IMR-90 (cell line): ENCODE results near the gene ZNF593OS. TPM values are rescaled to one million over a fixed set of nuclear protein-coding genes. Genes with fewer than 3 reads are reported as not detected.

Experiments used
- ATAC-seq: fragments of 200-7000 bp; cut with Tn5 transposase; 2 replicates; pipeline ENCODE4 v1.9.1; 2020; ENCODE audit warnings: low read depth, mild to moderate bottlenecking, moderate library complexity
- BruUV-seq: library from RNA; stranded (reverse); fragments of 400-500 nt; replicated peaks from 2 replicates; lab custom pipeline; 2021; lab: Mats Ljungman, UMichigan
- CTCF ChIA-PET: fragments of 300-600 bp; formaldehyde crosslinking; extraction: SDS; loops from one replicate; lab custom pipeline; 2021; ENCODE audit warnings: antibody characterized with exemption; lab: Yijun Ruan, JAX
- POLR2A ChIA-PET: fragments of 300-600 bp; sonication (Branson Sonifier 250); formaldehyde crosslinking; loops from one replicate; lab custom pipeline; 2022; ENCODE audit warnings: antibody characterized with exemption; ENCODE audit not compliant: unreplicated experiment; lab: Charles Lee
- DNase-seq: peaks from one replicate; pipeline ENCODE4 v3.0.0; 2013
- H2AFZ ChIP-seq: replicated peaks from 2 replicates; pipeline ENCODE3; 2013; ENCODE audit warnings: low read length, mild to moderate bottlenecking; ENCODE audit not compliant: poor library complexity
- H2AK5ac ChIP-seq: 2 replicates; pipeline ENCODE4 v1.6.1; 2013; ENCODE audit warnings: low read depth, low read length, inconsistent platforms
- H2AK9ac ChIP-seq: replicated peaks from 2 replicates; pipeline ENCODE3; 2013; ENCODE audit warnings: mild to moderate bottlenecking, low read depth, low read length, moderate library complexity; ENCODE audit not compliant: poor library complexity
- H2BK120ac ChIP-seq: 2 replicates; pipeline ENCODE4 v1.6.1; 2013; ENCODE audit warnings: low read depth, low read length, inconsistent platforms
- H2BK15ac ChIP-seq: 3 replicates; pipeline ENCODE4 v1.6.1; 2013; ENCODE audit warnings: low read depth, low read length, inconsistent platforms
- H2BK20ac ChIP-seq: 2 replicates; pipeline ENCODE4 v1.6.1; 2013; ENCODE audit warnings: low read depth, mild to moderate bottlenecking, inconsistent platforms, low read length, moderate library complexity
- H2BK5ac ChIP-seq: 2 replicates; pipeline ENCODE4 v1.6.1; 2013; ENCODE audit warnings: mild to moderate bottlenecking, low read depth, low read length, inconsistent platforms; ENCODE audit not compliant: poor library complexity, severe bottlenecking
- H3K14ac ChIP-seq: replicated peaks from 2 replicates; pipeline ENCODE4 v1.6.1; 2013; ENCODE audit warnings: low read depth, low read length, inconsistent platforms
- H3K18ac ChIP-seq: 2 replicates; pipeline ENCODE4 v1.6.1; 2013; ENCODE audit warnings: low read depth, low read length, control low read depth
- H3K23ac ChIP-seq: 2 replicates; pipeline ENCODE4 v1.6.1; 2013; ENCODE audit warnings: low read depth, low read length, inconsistent platforms
- H3K27ac ChIP-seq: 2 replicates; pipeline ENCODE4 v1.5.1; 2013; ENCODE audit warnings: mild to moderate bottlenecking, control low read depth, low read length; ENCODE audit not compliant: insufficient read depth
- H3K27me3 ChIP-seq: 2 replicates; pipeline ENCODE4 v1.6.1; 2013; ENCODE audit warnings: low read length; ENCODE audit not compliant: control insufficient read depth, insufficient read depth
- H3K36me3 ChIP-seq: 2 replicates; pipeline ENCODE4 v1.6.1; 2013; ENCODE audit warnings: low read length, mixed read lengths; ENCODE audit not compliant: control insufficient read depth, insufficient read depth
- H3K4ac ChIP-seq: 2 replicates; pipeline ENCODE4 v1.6.1; 2013; ENCODE audit warnings: low read depth, low read length, inconsistent platforms
- H3K4me1 ChIP-seq: 2 replicates; pipeline ENCODE4 v1.6.1; 2013; ENCODE audit warnings: low read length, mixed read lengths; ENCODE audit not compliant: control insufficient read depth, insufficient read depth
- H3K4me2 ChIP-seq: 2 replicates; pipeline ENCODE4 v1.6.1; 2013; ENCODE audit warnings: low read depth, mild to moderate bottlenecking, control low read depth, low read length, moderate library complexity
- H3K4me3 ChIP-seq: 2 replicates; pipeline ENCODE4 v1.5.1; 2013; ENCODE audit warnings: low read depth, mild to moderate bottlenecking, control low read depth, low read length, moderate library complexity; ENCODE audit not compliant: insufficient read depth
- H3K56ac ChIP-seq: 2 replicates; pipeline ENCODE4 v1.6.1; 2013; ENCODE audit warnings: low read length, inconsistent platforms; ENCODE audit not compliant: insufficient read depth; ENCODE audit errors: extremely low read depth
- H3K79me1 ChIP-seq, 2 experiments: 2 replicates each; pipeline ENCODE4 v1.6.1; 2013; ENCODE audit warnings: low read length in 2 of 2, inconsistent platforms in 1 of 2, low read depth in 1 of 2
- H3K9ac ChIP-seq: 2 replicates; pipeline ENCODE4 v1.6.1; 2013; ENCODE audit warnings: low read depth, low read length, control low read depth
- H3K9me1 ChIP-seq: 2 replicates; pipeline ENCODE4 v1.6.1; 2013; ENCODE audit warnings: low read length, inconsistent platforms; ENCODE audit not compliant: insufficient read depth
- H3K9me3 ChIP-seq: 2 replicates; pipeline ENCODE4 v1.6.1; 2013; ENCODE audit warnings: low read length; ENCODE audit not compliant: control insufficient read depth, insufficient read depth
- H4K20me1 ChIP-seq: 2 replicates; pipeline ENCODE4 v1.6.1; 2013; ENCODE audit warnings: low read length, inconsistent platforms; ENCODE audit not compliant: insufficient read depth
- H4K5ac ChIP-seq: 2 replicates; pipeline ENCODE4 v1.6.1; 2013; ENCODE audit warnings: mild to moderate bottlenecking, low read depth, low read length, control low read depth
- H4K8ac ChIP-seq, 2 experiments: 2 replicates each; pipeline ENCODE4 v1.6.1; 2013; ENCODE audit warnings: low read depth in 2 of 2, low read length in 2 of 2, control low read depth in 1 of 2, inconsistent platforms in 1 of 2
- H4K91ac ChIP-seq: 2 replicates; pipeline ENCODE4 v1.6.1; 2013; ENCODE audit warnings: low read depth, low read length, inconsistent platforms; ENCODE audit not compliant: insufficient read depth
- BHLHE40 ChIP-seq: fragments of 150-350 bp; IDR thresholded peaks from 2 replicates; pipeline ENCODE4 v1.6.1; 2016; ENCODE audit warnings: mild to moderate bottlenecking, low read depth, low read length
- CTCF ChIP-seq: conservative IDR thresholded peaks from 2 replicates; pipeline ENCODE4 v1.5.1; 2012; ENCODE audit warnings: mild to moderate bottlenecking, low read depth, low read length, improper control_type of control experiment
- ELK1 ChIP-seq: fragments of 150-350 bp; IDR thresholded peaks from 2 replicates; pipeline ENCODE4 v1.6.1; 2016; ENCODE audit warnings: low read depth, mild to moderate bottlenecking, low read length, moderate library complexity, borderline replicate concordance
- FOS ChIP-seq: fragments of 150-350 bp; IDR thresholded peaks from 2 replicates; pipeline ENCODE4 v1.6.1; 2016; ENCODE audit warnings: low read depth, low read length
- MAFK ChIP-seq: IDR thresholded peaks from 2 replicates; pipeline ENCODE4 v1.6.1; 2012; ENCODE audit warnings: low read depth, low read length, improper control_type of control experiment
- MXI1 ChIP-seq: IDR thresholded peaks from 2 replicates; pipeline ENCODE4 v1.6.1; 2012; ENCODE audit warnings: low read depth, mild to moderate bottlenecking, low read length, moderate library complexity, borderline replicate concordance
- NFE2L2 ChIP-seq: fragments of 150-350 bp; IDR thresholded peaks from 2 replicates; pipeline ENCODE4 v1.6.1; 2016; ENCODE audit warnings: low read depth, mild to moderate bottlenecking, low read length
- POLR2A ChIP-seq: IDR thresholded peaks from 2 replicates; pipeline ENCODE4 v1.6.1; 2012; ENCODE audit warnings: mild to moderate bottlenecking, low read depth, low read length
- RAD21 ChIP-seq: IDR thresholded peaks from 2 replicates; pipeline ENCODE4 v1.6.1; 2012; ENCODE audit warnings: low read length, improper control_type of control experiment
- RFX5 ChIP-seq: IDR thresholded peaks from 2 replicates; pipeline ENCODE4 v1.8.0; 2012; ENCODE audit warnings: low read depth, mild to moderate bottlenecking, low read length, moderate library complexity
- USF2 ChIP-seq: fragments of 150-350 bp; IDR thresholded peaks from 2 replicates; pipeline ENCODE4 v1.6.1; 2017; ENCODE audit warnings: mild to moderate bottlenecking, antibody characterized with exemption, low read length, low read depth
- WGBS, 2 experiments: methylation state at CpG; one replicate each; pipeline versions ENCODE4 v1.1.5 to v1.1.7; 2013; ENCODE audit warnings: missing lambda C conversion rate in 2 of 2; ENCODE audit not compliant: insufficient read length in 1 of 2; ENCODE audit errors: extremely low coverage in 2 of 2; 5-methylcytosine and 5-hydroxymethylcytosine counted together
- dilution Hi-C: fragments of 300-500 bp; cut with HindIII; formaldehyde crosslinking; loops from one replicate; pipeline ENCODE4 v1.14.3; 2018; ENCODE audit warnings: low sequenced_read_pairs; ENCODE audit not compliant: unreplicated experiment
- in situ Hi-C: fragments of 300-500 bp; cut with MboI; formaldehyde crosslinking; loops from 3 replicates; pipeline ENCODE4 v1.14.3; 2019; ENCODE audit warnings: low sequenced_read_pairs, inconsistent platforms, mixed read lengths
- intact Hi-C: fragments of 100-400 bp; cut with micrococcal nuclease; formaldehyde crosslinking; loops from 2 replicates; pipeline ENCODE4 v1.10.0; 2022
- polyA plus RNA-seq, 3 experiments: library from polyadenylated mRNA; depleted of rRNA; stranded (reverse); fragments of >200 nt; gene quantifications; 2 replicates each; pipeline ENCODE4 v1.2.3, GENCODE V29; 2012; ENCODE audit warnings: low replicate concordance in 1 of 3
- total RNA-seq: library from RNA; depleted of rRNA; stranded (reverse); fragments of >200 nt; gene quantifications from 2 replicates; pipeline ENCODE4 v1.2.3, GENCODE V29; 2012

ZNF593OS gene
- total and polyA plus RNA-seq, 2 of the 4 experiments (the other 2 are of a cell fraction) = not detected

GRCh38 chr1:26119892-26120608 lies 51.6 kb downstream of the ZNF593OS start:
- H3K9ac ChIP-seq = no peak overlapping the region
- H2AK5ac ChIP-seq = no peak overlapping the region
- H3K56ac ChIP-seq = no peak overlapping the region
- H4K20me1 ChIP-seq = no peaks in the 10 kb centered on the region
- in situ Hi-C loops = no loop called here
- no peak overlapping the region for H2BK20ac ChIP-seq
- H3K27me3 ChIP-seq = no peaks in the 10 kb centered on the region
- H4K91ac ChIP-seq = no peak overlapping the region
- dilution Hi-C loops = no loop called here
- no peaks in the 10 kb centered on the region for H3K9me3 ChIP-seq
- 100% methylated on average over 1 of the region's 9 CpGs; no CpG with 5 or more reads in 1 of the 2 experiments for WGBS, 2 experiments
- no peak overlapping the region for H2BK120ac ChIP-seq
- no peaks in the 10 kb centered on the region for H3K4me1 ChIP-seq
- ChIA-PET CTCF (no interaction called here), POLR2A (no interaction called here)
- no peak overlapping the region for H3K4me2 ChIP-seq
- H3K23ac ChIP-seq = no peak overlapping the region
- no peak overlapping the region for H4K5ac ChIP-seq
- no peak overlapping the region for H3K4ac ChIP-seq
- no peak overlapping the region for H2AK9ac ChIP-seq
- H3K14ac ChIP-seq = no peak overlapping the region
- no peaks in the 10 kb centered on the region; a peak in 1 of 4 replicates for H3K79me1 ChIP-seq
- peaks cover 7% of the 10 kb centered on the region for H3K36me3 ChIP-seq
- no peak overlapping the region for H2BK15ac ChIP-seq
- ATAC-seq = no peak
- H3K9me1 ChIP-seq = peaks cover 3% of the 10 kb centered on the region; the same call in 1 of the 2 replicates
- no peak overlapping the region for H2AFZ ChIP-seq
- no peak overlapping the region for H3K4me3 ChIP-seq
- H3K18ac ChIP-seq = no peak overlapping the region
- H4K8ac ChIP-seq = no peak overlapping the region
- H2BK5ac ChIP-seq = no peak overlapping the region
- BruUV-seq = no TSS peak
- intact Hi-C loops = no loop called here
- H3K27ac ChIP-seq = no peak overlapping the region
- TF ChIP-seq RAD21 (no peak), RFX5 (no peak), MAFK (no peak), BHLHE40 (no peak), POLR2A (no peak), CTCF (no peak), NFE2L2 (no peak), MXI1 (no peak), USF2 (no peak), ELK1 (no peak), FOS (no peak)
- DNase-seq = no peak
